ENCODE measurements around the gene ATG9A.

Gene ATG9A

GRCh38 chr2:219186754-219187456 lies 42.5 kb downstream of the ATG9A start:
- Histone ChIP-seq H3K4me1 (ENCODE audit: control insufficient read depth, insufficient read depth, low read length) (no peaks in the 10 kb centered on the region), H3K9me3 (ENCODE audit: control insufficient read depth, insufficient read depth, low read depth, low read length) (no peaks in the 10 kb centered on the region), H3K36me3 (ENCODE audit: control insufficient read depth in 2 of 2, insufficient read depth in 1 of 2, low read length in 2 of 2) (peaks cover 0 to 33% of the 10 kb centered on the region in 2 experiments; a peak in 2 of 3 replicates), H3K27ac (ENCODE audit: extremely low read depth, low read depth, low read length) (no peak overlapping the region), H3K4me3 (ENCODE audit: low read depth, low read length) (no peak overlapping the region)
- TF ChIP-seq HOXD13 (CRISPR knock-in tag; IDR thresholded peaks at IDR 0.05; ENCODE audit: borderline replicate concordance) (no peak), MEIS1 (CRISPR knock-in tag; IDR thresholded peaks at IDR 0.05; ENCODE audit: borderline replicate concordance) (no peak), EGR2 (tag by site-specific recombination; IDR thresholded peaks at IDR 0.05; ENCODE audit: low read depth) (no peak), ZBTB1 (tag by site-specific recombination; IDR thresholded peaks at IDR 0.05) (no peak), TCF7L2 (IDR thresholded peaks at IDR 0.05; ENCODE audit: borderline replicate concordance, low read depth, low read length) (no peak), ZNF37A (tag by site-specific recombination; IDR thresholded peaks at IDR 0.05) (no peak), ZNF837 (tag by site-specific recombination; IDR thresholded peaks at IDR 0.05) (no peak), ZNF670 (tag by site-specific recombination; IDR thresholded peaks at IDR 0.05; ENCODE audit: low read depth) (no peak)
- POLR2A ChIA-PET: no interaction called here
- CTCF ChIA-PET: no interaction called here

GRCh38 chr2:219184121-219184520 lies 45.3 kb downstream of the ATG9A start:
- Histone ChIP-seq H3K4me3 (ENCODE audit: low read depth, low read length) (no peak overlapping the region), H3K9me3 (ENCODE audit: control insufficient read depth, insufficient read depth, low read depth, low read length) (no peaks in the 10 kb centered on the region), H3K27ac (ENCODE audit: extremely low read depth, low read depth, low read length) (no peak overlapping the region), H3K4me1 (ENCODE audit: control insufficient read depth, insufficient read depth, low read length) (no peaks in the 10 kb centered on the region), H3K36me3 (ENCODE audit: control insufficient read depth in 2 of 2, insufficient read depth in 1 of 2, low read length in 2 of 2) (peaks cover 0 to 60% of the 10 kb centered on the region in 2 experiments; a peak in 2 of 3 replicates)
- TF ChIP-seq ZFP3 (tag by site-specific recombination; IDR thresholded peaks at IDR 0.05; ENCODE audit: low read depth) (no peak), ZBTB7A (tag by site-specific recombination; IDR thresholded peaks at IDR 0.05; ENCODE audit: low read depth) (no peak), WT1 (tag by site-specific recombination; IDR thresholded peaks at IDR 0.05) (no peak), ZNF548 (tag by site-specific recombination; IDR thresholded peaks at IDR 0.05) (no peak), ZNF776 (tag by site-specific recombination; IDR thresholded peaks at IDR 0.05; ENCODE audit: borderline replicate concordance) (no peak), ZNF248 (tag by site-specific recombination; IDR thresholded peaks at IDR 0.05) (no peak), IKZF3 (tag by site-specific recombination; IDR thresholded peaks at IDR 0.05) (no peak), ZNF26 (tag by site-specific recombination; IDR thresholded peaks at IDR 0.05) (no peak), MYNN (tag by site-specific recombination; IDR thresholded peaks at IDR 0.05; ENCODE audit: borderline replicate concordance) (no peak), ZNF529 (tag by site-specific recombination; IDR thresholded peaks at IDR 0.05; ENCODE audit: insufficient replicate concordance) (no peak), GLI4 (tag by site-specific recombination; IDR thresholded peaks at IDR 0.05) (no peak), ZFP69B (tag by site-specific recombination; IDR thresholded peaks at IDR 0.05) (no peak), ZNF121 (tag by site-specific recombination; IDR thresholded peaks at IDR 0.05) (no peak), GLIS1 (tag by site-specific recombination; IDR thresholded peaks at IDR 0.05) (no peak), ZNF624 (tag by site-specific recombination; IDR thresholded peaks at IDR 0.05) (no peak), ZNF302 (tag by site-specific recombination; IDR thresholded peaks at IDR 0.05; ENCODE audit: low read depth) (no peak), ZNF138 (tag by site-specific recombination; IDR thresholded peaks at IDR 0.05; ENCODE audit: borderline replicate concordance) (no peak), BCL11A (tag by site-specific recombination; IDR thresholded peaks at IDR 0.05; ENCODE audit: low read depth) (no peak), ZNF169 (tag by site-specific recombination; IDR thresholded peaks at IDR 0.05) (no peak)
- ChIA-PET CTCF (interaction anchor here (0.9 kb wide), 1 partner anchor 9 kb away, joined by 4 read pairs; no protein-coding TSS in a partner anchor), POLR2A (interaction anchor here (0.7 kb wide), 1 partner anchor 46 kb away, joined by 5 read pairs; no protein-coding TSS in a partner anchor)

Data from HEK293 (cell line).